SK-N-SH (cell line): Measurements from ENCODE around the gene MAP6. TPM values are rescaled to one million over a fixed set of nuclear protein-coding genes. Genes with fewer than 3 reads are reported as not detected.

Experiments
- CTCF ChIA-PET: fragments of 300-600, 350-600 bp; formaldehyde crosslinking; extraction: SDS; loops from one replicate; lab custom pipeline; 2021; lab: Yijun Ruan, JAX
- POLR2A ChIA-PET: fragments of 350-600 bp; sonication (Branson Sonifier 250); formaldehyde crosslinking; extraction: SDS; loops from one replicate; lab custom pipeline; 2020; ENCODE audit warnings: antibody characterized with exemption, inconsistent platforms; lab: Yijun Ruan, JAX
- DNase-seq: peaks from one replicate; pipeline ENCODE4 v3.0.0; 2012
- H2AFZ ChIP-seq: fragments of 200-600 bp; sonication (generic); 2 replicates; pipeline ENCODE4 v1.8.1; 2016; ENCODE audit warnings: antibody characterized with exemption, mild to moderate bottlenecking, low read depth
- H3F3A ChIP-seq: fragments of 200-600 bp; sonication (generic); replicated peaks from 2 replicates; pipeline ENCODE3; 2016; ENCODE audit warnings: antibody characterized with exemption, mild to moderate bottlenecking; ENCODE audit not compliant: insufficient read depth
- H3K27ac ChIP-seq, 2 experiments: fragments of 200-500 bp in 1 of 2; fragments of 200-600 bp in 1 of 2; sonication (Bioruptor generic) in 1 of 2; sonication (generic), shearing (Covaris generic) in 1 of 2; 2 replicates each; pipeline versions ENCODE4 v1.5.1 to v1.6.1; 2014 to 2016; ENCODE audit warnings: low read depth in 2 of 2, inconsistent platforms in 1 of 2, low read length in 1 of 2, mild to moderate bottlenecking in 1 of 2, mixed read lengths in 1 of 2
- H3K27me3 ChIP-seq: fragments of 200-600 bp; sonication (generic), shearing (Covaris generic); 2 replicates; pipeline ENCODE4 v1.6.1; 2016; ENCODE audit warnings: mixed run types; ENCODE audit not compliant: insufficient read depth
- H3K36me3 ChIP-seq, 2 experiments: fragments of 200-500 bp in 1 of 2; fragments of 200-600 bp in 1 of 2; sonication (Bioruptor generic) in 1 of 2; sonication (generic) in 1 of 2; replicated peaks in 1 of 2; 2 replicates each; pipeline versions ENCODE3 to v1.5.1; 2014 to 2016; ENCODE audit warnings: low read length in 1 of 2, mild to moderate bottlenecking in 1 of 2; ENCODE audit not compliant: insufficient read depth in 2 of 2, control insufficient read depth in 1 of 2
- H3K4me1 ChIP-seq, 2 experiments: fragments of 200-500 bp in 1 of 2; fragments of 200-600 bp in 1 of 2; sonication (Bioruptor generic) in 1 of 2; sonication (generic), shearing (Covaris generic) in 1 of 2; 2 replicates each; pipeline versions ENCODE4 v1.5.1 to v1.6.1; 2014 to 2016; ENCODE audit warnings: low read depth in 1 of 2, low read length in 1 of 2, mixed run types in 1 of 2; ENCODE audit not compliant: insufficient read depth in 2 of 2, control insufficient read depth in 1 of 2
- H3K4me2 ChIP-seq: fragments of 200-600 bp; sonication (generic), shearing (Covaris generic); 2 replicates; pipeline ENCODE4 v1.6.1; 2017; ENCODE audit warnings: mixed run types
- H3K4me3 ChIP-seq, 2 experiments: fragments of 200-500 bp in 1 of 2; fragments of 200-600 bp in 1 of 2; sonication (Bioruptor generic) in 1 of 2; sonication (generic), shearing (Covaris generic) in 1 of 2; 2 replicates each; pipeline versions ENCODE4 v1.5.1 to v1.8.1; 2014 to 2016; ENCODE audit warnings: low read depth in 2 of 2, inconsistent platforms in 1 of 2, low read length in 1 of 2, mild to moderate bottlenecking in 1 of 2, mixed read lengths in 1 of 2, moderate library complexity in 1 of 2
- H3K79me2 ChIP-seq: fragments of 200-600 bp; sonication (generic); 2 replicates; pipeline ENCODE4 v1.8.1; 2017; ENCODE audit warnings: mild to moderate bottlenecking; ENCODE audit not compliant: insufficient read depth
- H3K9ac ChIP-seq: fragments of 200-600 bp; sonication (generic); 2 replicates; pipeline ENCODE4 v1.6.1; 2017; ENCODE audit warnings: mixed run types
- H3K9me2 ChIP-seq: fragments of 200-600 bp; sonication (generic); 2 replicates; pipeline ENCODE4 v1.6.1; 2017; ENCODE audit warnings: mixed run types
- H3K9me3 ChIP-seq: fragments of 200-600 bp; sonication (generic); 2 replicates; pipeline ENCODE4 v1.6.1; 2017; ENCODE audit warnings: mixed run types, mild to moderate bottlenecking, moderate library complexity
- H4K20me1 ChIP-seq: fragments of 200-600 bp; sonication (generic); 2 replicates; pipeline ENCODE4 v1.6.1; 2017; ENCODE audit warnings: mild to moderate bottlenecking, mixed run types; ENCODE audit not compliant: insufficient read depth
- CHD2 ChIP-seq: fragments of 150-350 bp; IDR thresholded peaks from 2 replicates; pipeline ENCODE4 v1.6.1; 2018; ENCODE audit warnings: low read length; ENCODE audit not compliant: partially characterized antibody
- CTCF ChIP-seq: fragments of 200-600 bp; sonication (generic); IDR thresholded peaks from 2 replicates; pipeline ENCODE4 v1.6.1; 2017; ENCODE audit warnings: antibody characterized with exemption, mild to moderate bottlenecking, moderate library complexity
- EP300 ChIP-seq, 2 experiments: IDR thresholded peaks; 2 replicates each; pipeline versions ENCODE4 v1.4.0 to v1.6.1; 2012; ENCODE audit warnings: borderline replicate concordance in 1 of 2, low read depth in 1 of 2, low read length in 1 of 2
- JUND ChIP-seq: IDR thresholded peaks from 2 replicates; pipeline ENCODE4 v1.4.0; 2012
- MAX ChIP-seq: IDR thresholded peaks from 2 replicates; pipeline ENCODE4 v1.4.0; 2012; ENCODE audit warnings: low read depth
- MEF2A ChIP-seq: IDR thresholded peaks from 2 replicates; pipeline ENCODE4 v1.4.0; 2012; ENCODE audit warnings: low read depth, borderline replicate concordance
- MXI1 ChIP-seq: IDR thresholded peaks from 2 replicates; pipeline ENCODE4 v1.6.1; 2012; ENCODE audit warnings: mild to moderate bottlenecking, low read depth, low read length, improper control_type of control experiment
- NFIC ChIP-seq: IDR thresholded peaks from 2 replicates; pipeline ENCODE4 v1.4.0; 2012; ENCODE audit warnings: borderline replicate concordance
- NRF1 ChIP-seq: IDR thresholded peaks from 2 replicates; pipeline ENCODE4 v1.6.1; 2012; ENCODE audit warnings: low read depth, mild to moderate bottlenecking, low read length
- RAD21 ChIP-seq: IDR thresholded peaks from 2 replicates; pipeline ENCODE4 v1.6.1; 2012; ENCODE audit warnings: mild to moderate bottlenecking, low read length
- RCOR1 ChIP-seq: fragments of 150-350 bp; IDR thresholded peaks from 2 replicates; pipeline ENCODE4 v1.6.1; 2017; ENCODE audit warnings: antibody characterized with exemption, low read length
- RFX5 ChIP-seq: IDR thresholded peaks from 2 replicates; pipeline ENCODE4 v1.6.1; 2012; ENCODE audit warnings: mild to moderate bottlenecking, improper control_type of control experiment, low read length
- RXRA ChIP-seq: IDR thresholded peaks from 2 replicates; pipeline ENCODE4 v1.4.0; 2012; ENCODE audit warnings: low read depth, mild to moderate bottlenecking, borderline replicate concordance
- SMC3 ChIP-seq: IDR thresholded peaks from 2 replicates; pipeline ENCODE4 v1.6.1; 2012; ENCODE audit warnings: low read depth, low read length, improper control_type of control experiment
- TAF1 ChIP-seq: IDR thresholded peaks from 2 replicates; pipeline ENCODE4 v1.6.1; 2012; ENCODE audit warnings: low read depth, mild to moderate bottlenecking, low read length, moderate library complexity, borderline replicate concordance
- USF1 ChIP-seq: IDR thresholded peaks from 2 replicates; pipeline ENCODE4 v1.4.0; 2012; ENCODE audit warnings: low read depth, borderline replicate concordance
- YY1 ChIP-seq: IDR thresholded peaks from 2 replicates; pipeline ENCODE4 v1.4.0; 2012; ENCODE audit warnings: low read depth, mild to moderate bottlenecking
- WGBS: methylation state at CpG from one replicate; pipeline ENCODE4 v1.1.6; 2017; ENCODE audit warnings: low lambda C conversion rate; 5-methylcytosine and 5-hydroxymethylcytosine counted together
- polyA plus RNA-seq, 3 experiments: library from polyadenylated mRNA; depleted of rRNA; stranded (reverse); fragments of >200 nt; gene quantifications; 2 replicates each; pipeline ENCODE4 v1.2.3, GENCODE V29; 2012
- TF ChIP-seq, protein P1 (sequence below): fragments of 150-350 bp; IDR thresholded peaks from 2 replicates; pipeline ENCODE4 v1.6.1; 2017; ENCODE audit warnings: antibody characterized with exemption, low read length, low read depth, borderline replicate concordance
- TF ChIP-seq, protein P2 (sequence below): IDR thresholded peaks from 2 replicates; pipeline ENCODE4 v1.6.1; 2012; ENCODE audit warnings: mild to moderate bottlenecking, low read depth, low read length, moderate library complexity

Gene MAP6
- polyA plus RNA-seq, 1 of the 3 experiments (the other 2 are of a cell fraction), result 11.1 TPM

GRCh38 chr11:75547617-75548058 lies 121.2 kb downstream of the MAP6 start:
- H3F3A ChIP-seq, result no peaks in the 10 kb centered on the region
- no peaks in the 10 kb centered on the region for H3K9me2 ChIP-seq
- peak overlapping the region in 1 of 2 experiments; percentile 35; a peak in 1 of 4 replicates for H3K4me3 ChIP-seq
- H3K27me3 ChIP-seq, result no peaks in the 10 kb centered on the region
- no peaks in the 10 kb centered on the region for H4K20me1 ChIP-seq
- no peaks in the 10 kb centered on the region for H3K79me2 ChIP-seq
- peak; percentile 96 for TF ChIP-seq RAD21
- TF ChIP-seq CHD2, result no peak
- TF ChIP-seq MAX, result no peak
- peak; percentile 90 for TF ChIP-seq CTCF
- TF ChIP-seq SMC3, result peak; percentile 90
- TF ChIP-seq RCOR1, result peak; percentile 37; the same call in 1 of the 2 replicates
- TF ChIP-seq, protein P1, sequence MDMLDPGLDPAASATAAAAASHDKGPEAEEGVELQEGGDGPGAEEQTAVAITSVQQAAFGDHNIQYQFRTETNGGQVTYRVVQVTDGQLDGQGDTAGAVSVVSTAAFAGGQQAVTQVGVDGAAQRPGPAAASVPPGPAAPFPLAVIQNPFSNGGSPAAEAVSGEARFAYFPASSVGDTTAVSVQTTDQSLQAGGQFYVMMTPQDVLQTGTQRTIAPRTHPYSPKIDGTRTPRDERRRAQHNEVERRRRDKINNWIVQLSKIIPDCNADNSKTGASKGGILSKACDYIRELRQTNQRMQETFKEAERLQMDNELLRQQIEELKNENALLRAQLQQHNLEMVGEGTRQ, result no peak
- TF ChIP-seq MXI1, result peak; percentile 9; the same call in 1 of the 2 replicates
- peak; percentile 31; the same call in 1 of the 2 replicates for TF ChIP-seq RFX5
- H3K4me1 ChIP-seq, result peaks cover 0 to 11% of the 10 kb centered on the region in 2 experiments; a peak in 1 of 4 replicates
- peak; percentile 88 for DNase-seq
- H3K36me3 ChIP-seq, result no peaks in the 10 kb centered on the region
- peak overlapping the region in 1 of 2 experiments; percentile 36; a peak in 1 of 4 replicates for H3K27ac ChIP-seq
- no peak overlapping the region for H3K4me2 ChIP-seq
- no peaks in the 10 kb centered on the region for H3K9me3 ChIP-seq
- 18% methylated on average over 7 of the region's 7 CpGs for WGBS
- ChIA-PET POLR2A (no interaction called here), CTCF (interaction anchor here (0.8 to 2.1 kb wide), 14 partner anchors 12 to 160 kb away, joined by 3 to 10 read pairs (median 5); no protein-coding TSS in a partner anchor)
- peak overlapping the region; percentile 64; the same call in 1 of the 2 replicates for H2AFZ ChIP-seq
- H3K9ac ChIP-seq, result no peak overlapping the region

GRCh38 chr11:75547177-75547576 lies 121.7 kb downstream of the MAP6 start:
- Histone ChIP-seq H3K36me3 (no peaks in the 10 kb centered on the region), H3K9ac (no peak overlapping the region), H3K4me3 (peak overlapping the region in 1 of 2 experiments; percentile 35; a peak in 1 of 4 replicates), H3K27ac (no peak overlapping the region), H3K9me2 (no peaks in the 10 kb centered on the region), H3K9me3 (no peaks in the 10 kb centered on the region), H3K4me1 (peaks cover 0 to 10% of the 10 kb centered on the region in 2 experiments; a peak in 1 of 4 replicates), H3K4me2 (no peak overlapping the region), H4K20me1 (no peaks in the 10 kb centered on the region), H3K27me3 (no peaks in the 10 kb centered on the region), H3F3A (no peaks in the 10 kb centered on the region), H3K79me2 (no peaks in the 10 kb centered on the region), H2AFZ (no peak overlapping the region)
- POLR2A ChIA-PET, result no interaction called here
- WGBS, result 80% methylated on average over 1 of the region's 1 CpG
- TF ChIP-seq USF1, result no peak
- TF ChIP-seq MEF2A, result no peak
- no peak for TF ChIP-seq RXRA
- TF ChIP-seq JUND, result no peak
- TF ChIP-seq MAX, result no peak
- TF ChIP-seq RFX5, result no peak
- TF ChIP-seq, protein P2, sequence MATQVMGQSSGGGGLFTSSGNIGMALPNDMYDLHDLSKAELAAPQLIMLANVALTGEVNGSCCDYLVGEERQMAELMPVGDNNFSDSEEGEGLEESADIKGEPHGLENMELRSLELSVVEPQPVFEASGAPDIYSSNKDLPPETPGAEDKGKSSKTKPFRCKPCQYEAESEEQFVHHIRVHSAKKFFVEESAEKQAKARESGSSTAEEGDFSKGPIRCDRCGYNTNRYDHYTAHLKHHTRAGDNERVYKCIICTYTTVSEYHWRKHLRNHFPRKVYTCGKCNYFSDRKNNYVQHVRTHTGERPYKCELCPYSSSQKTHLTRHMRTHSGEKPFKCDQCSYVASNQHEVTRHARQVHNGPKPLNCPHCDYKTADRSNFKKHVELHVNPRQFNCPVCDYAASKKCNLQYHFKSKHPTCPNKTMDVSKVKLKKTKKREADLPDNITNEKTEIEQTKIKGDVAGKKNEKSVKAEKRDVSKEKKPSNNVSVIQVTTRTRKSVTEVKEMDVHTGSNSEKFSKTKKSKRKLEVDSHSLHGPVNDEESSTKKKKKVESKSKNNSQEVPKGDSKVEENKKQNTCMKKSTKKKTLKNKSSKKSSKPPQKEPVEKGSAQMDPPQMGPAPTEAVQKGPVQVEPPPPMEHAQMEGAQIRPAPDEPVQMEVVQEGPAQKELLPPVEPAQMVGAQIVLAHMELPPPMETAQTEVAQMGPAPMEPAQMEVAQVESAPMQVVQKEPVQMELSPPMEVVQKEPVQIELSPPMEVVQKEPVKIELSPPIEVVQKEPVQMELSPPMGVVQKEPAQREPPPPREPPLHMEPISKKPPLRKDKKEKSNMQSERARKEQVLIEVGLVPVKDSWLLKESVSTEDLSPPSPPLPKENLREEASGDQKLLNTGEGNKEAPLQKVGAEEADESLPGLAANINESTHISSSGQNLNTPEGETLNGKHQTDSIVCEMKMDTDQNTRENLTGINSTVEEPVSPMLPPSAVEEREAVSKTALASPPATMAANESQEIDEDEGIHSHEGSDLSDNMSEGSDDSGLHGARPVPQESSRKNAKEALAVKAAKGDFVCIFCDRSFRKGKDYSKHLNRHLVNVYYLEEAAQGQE, result no peak
- TF ChIP-seq NFIC, result no peak
- no peak for TF ChIP-seq YY1
- TF ChIP-seq NRF1, result no peak
- TF ChIP-seq CHD2, result no peak
- no peak for TF ChIP-seq EP300 (IDR thresholded peaks at IDR 0.05; ENCODE audit: borderline replicate concordance in 1 of 2, low read depth in 1 of 2, low read length in 1 of 2)
- TF ChIP-seq RAD21, result no peak
- TF ChIP-seq TAF1, result no peak
- CTCF ChIA-PET, result interaction anchor here (0.7 to 2.1 kb wide), 18 partner anchors 9 to 321 kb away, joined by 3 to 10 read pairs (median 4); partner anchors contain the start of gene SERPINH1
- no peak for DNase-seq
